Liver (tissue), 2 donors: ENCODE results near the gene OCA2.

Experiments used
- FOXA1 ChIP-seq: IDR thresholded peaks from 2 replicates; pipeline ENCODE4 v1.6.1; 2016; ENCODE audit warnings: antibody characterized with exemption
- YY1 ChIP-seq: IDR thresholded peaks from 2 replicates; pipeline ENCODE4 v1.6.1; 2016; ENCODE audit warnings: antibody characterized with exemption, mild to moderate bottlenecking
- TF ChIP-seq, protein P1 (sequence below): fragments of 150-350 bp; IDR thresholded peaks from 2 replicates; pipeline ENCODE4 v1.5.1; 2017; ENCODE audit warnings: improper control_type of control experiment, low read depth, low read length; ENCODE audit not compliant: missing input control
- donor health status: healthy.

DNA sequence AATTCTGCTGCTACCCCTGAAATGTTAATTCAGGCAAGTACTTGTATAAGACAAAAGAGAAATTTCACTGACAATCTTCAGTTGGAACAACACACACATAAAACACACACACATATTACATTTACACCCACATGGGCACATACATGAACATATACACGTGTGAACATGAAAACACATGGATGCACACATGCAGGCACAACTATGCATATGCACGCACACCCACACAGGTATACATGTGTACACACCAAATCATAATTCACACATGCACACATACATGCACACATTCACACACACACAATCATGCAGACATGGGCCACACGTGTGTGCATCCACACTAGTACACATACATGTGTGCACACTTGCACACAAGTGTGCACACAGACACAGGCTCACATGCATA lies 277.8 kb downstream of the OCA2 start:
- TF ChIP-seq YY1 (no peak), FOXA1 (no peak)
- TF ChIP-seq, protein P1, sequence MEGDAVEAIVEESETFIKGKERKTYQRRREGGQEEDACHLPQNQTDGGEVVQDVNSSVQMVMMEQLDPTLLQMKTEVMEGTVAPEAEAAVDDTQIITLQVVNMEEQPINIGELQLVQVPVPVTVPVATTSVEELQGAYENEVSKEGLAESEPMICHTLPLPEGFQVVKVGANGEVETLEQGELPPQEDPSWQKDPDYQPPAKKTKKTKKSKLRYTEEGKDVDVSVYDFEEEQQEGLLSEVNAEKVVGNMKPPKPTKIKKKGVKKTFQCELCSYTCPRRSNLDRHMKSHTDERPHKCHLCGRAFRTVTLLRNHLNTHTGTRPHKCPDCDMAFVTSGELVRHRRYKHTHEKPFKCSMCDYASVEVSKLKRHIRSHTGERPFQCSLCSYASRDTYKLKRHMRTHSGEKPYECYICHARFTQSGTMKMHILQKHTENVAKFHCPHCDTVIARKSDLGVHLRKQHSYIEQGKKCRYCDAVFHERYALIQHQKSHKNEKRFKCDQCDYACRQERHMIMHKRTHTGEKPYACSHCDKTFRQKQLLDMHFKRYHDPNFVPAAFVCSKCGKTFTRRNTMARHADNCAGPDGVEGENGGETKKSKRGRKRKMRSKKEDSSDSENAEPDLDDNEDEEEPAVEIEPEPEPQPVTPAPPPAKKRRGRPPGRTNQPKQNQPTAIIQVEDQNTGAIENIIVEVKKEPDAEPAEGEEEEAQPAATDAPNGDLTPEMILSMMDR, result no peak
